Spleen (tissue), 11 donors: Measurements from ENCODE around the gene C1QC. TPM values are rescaled to one million over a fixed set of nuclear protein-coding genes. Genes with fewer than 3 reads are reported as not detected.

ENCODE experiments used
- DNase-seq: peaks from one replicate; pipeline ENCODE4 v3.0.0-alpha.2; 2020
- H3K27ac ChIP-seq, 8 donors: fragments of 200-600 bp; sonication (generic) in 7 of 8; 1 replicate in 4 of 8; 2 replicates in 4 of 8; pipeline versions ENCODE4 v1.5.0 to v1.8.0; 2016 to 2021; ENCODE audit warnings: inconsistent platforms in 4 of 8, mild to moderate bottlenecking in 4 of 8, moderate library complexity in 1 of 8
- H3K27me3 ChIP-seq, 7 donors: fragments of 200-600 bp; sonication (generic) in 6 of 7; replicated peaks in 1 of 7; 1 replicate in 4 of 7; 2 replicates in 3 of 7; pipeline versions ENCODE4 v1.5.0 to v1.8.0; 2016 to 2021; ENCODE audit warnings: inconsistent platforms in 3 of 7, mild to moderate bottlenecking in 1 of 7
- H3K36me3 ChIP-seq, 6 donors: fragments of 200-600 bp; sonication (generic) in 5 of 6; 1 replicate in 4 of 6; 2 replicates in 2 of 6; pipeline versions ENCODE4 v1.5.0 to v1.8.0; 2016 to 2021; ENCODE audit warnings: inconsistent platforms in 2 of 6
- H3K4me1 ChIP-seq, 6 donors: fragments of 200-600 bp; sonication (generic) in 5 of 6; 1 replicate in 3 of 6; 2 replicates in 3 of 6; pipeline versions ENCODE4 v1.5.0 to v1.8.0; 2016 to 2021; ENCODE audit warnings: inconsistent platforms in 3 of 6
- H3K4me3 ChIP-seq, 8 donors: fragments of 200-600 bp; sonication (generic) in 7 of 8; 1 replicate in 4 of 8; 2 replicates in 4 of 8; pipeline versions ENCODE4 v1.5.0 to v1.8.0; 2016 to 2021; ENCODE audit warnings: inconsistent platforms in 4 of 8, mild to moderate bottlenecking in 4 of 8, moderate library complexity in 2 of 8
- H3K9me3 ChIP-seq, 8 donors: fragments of 200-600 bp; sonication (generic) in 7 of 8; 1 replicate in 4 of 8; 2 replicates in 4 of 8; pipeline versions ENCODE4 v1.5.0 to v1.8.0; 2016 to 2021; ENCODE audit warnings: inconsistent platforms in 4 of 8
- CTCF ChIP-seq, 11 experiments: fragments of 200-600 bp in 7 of 11; fragments of 450-650 bp in 4 of 11; sonication (generic) in 4 of 11; IDR thresholded peaks in 8 of 11; conservative IDR thresholded peaks in 3 of 11; 1 replicate in 7 of 11; 2 replicates in 4 of 11; pipeline versions ENCODE4 v1.4.0 to v1.8.0; 2016 to 2021; ENCODE audit warnings: antibody characterized with exemption in 11 of 11, inconsistent platforms in 4 of 11, mild to moderate bottlenecking in 1 of 11
- POLR2A ChIP-seq, 3 donors: fragments of 450-650 bp; IDR thresholded peaks; one replicate each; pipeline ENCODE4 v1.5.1; 2017; ENCODE audit warnings: antibody characterized with exemption in 3 of 3, mild to moderate bottlenecking in 1 of 3
- POLR2AphosphoS5 ChIP-seq, 3 donors: sonication (generic); formaldehyde crosslinking; IDR thresholded peaks; one replicate each; pipeline ENCODE4 v1.5.1; 2017; ENCODE audit warnings: antibody characterized with exemption in 3 of 3
- WGBS, 5 donors: extraction: QIAGEN DNeasy Blood & Tissue Kit in 3 of 5; methylation state at CpG; one replicate each; pipeline versions ENCODE4 v1.1.5 to v1.1.7; 2013 to 2018; 5-methylcytosine and 5-hydroxymethylcytosine counted together
- intact Hi-C: fragments of 100-400 bp; cut with DNase I; formaldehyde crosslinking; loops from one replicate; pipeline ENCODE4 v1.15.0; 2023; ENCODE audit warnings: low total_unique reads
- microRNA-seq, 3 donors: library from miRNA; unstranded; fragments of <30 nt; microRNA quantifications; one replicate each; pipeline versions ENCODE4 to v1.1.0, GENCODE V29; 2019 to 2020
- polyA plus RNA-seq, 3 donors: library from polyadenylated mRNA; stranded (reverse); fragments of 200-250 nt; gene quantifications; one replicate each; pipeline ENCODE4 v1.2.1, GENCODE V29; 2013
- small RNA-seq, 4 donors: library from RNA; depleted of rRNA; stranded (forward); fragments of <200 nt; gene quantifications; one replicate each; pipeline ENCODE3, GENCODE V24; 2016
- total RNA-seq, 7 donors: library from RNA; depleted of rRNA in 3 of 7; stranded (reverse); fragments of >200 nt in 3 of 7; fragmentation: NEBNext Ultra II Directional in 4 of 7; extraction: Animal tissue kit (Norgen Biotek cat#: 25700) in 4 of 7; gene quantifications; one replicate each; pipeline versions ENCODE4 v1.1.0 to v1.2.1, GENCODE V29; 2016 to 2021
- donor health status: healthy with polysubstance abuse.
- donor health status: DM: no; HTN: no; CAD: no; lungs with moderate emphysema.
- donor health status: DM: no; HTN: no; CAD: no.
- donor health status: Bipolar disorder and iron deficiency.
- donor health status: healthy.
- donor health status: DM: no; HTN: no; CAD: no.
- donor health status: DM: yes; HTN: yes; CAD: no.

Gene C1QC
- total and polyA plus RNA-seq, 10 donors, result 98.7 to 1,691 (median 1,058) TPM

- no peak for DNase-seq
- 71 to 85% (median 79%) methylated on average over 13 of the region's 13 CpGs for WGBS, 5 donors
- no peaks in the 10 kb centered on the region for H3K4me1 ChIP-seq
- peaks cover 0 to 9% (median 0%) of the 10 kb centered on the region in 7 donors for H3K27me3 ChIP-seq
- TF ChIP-seq POLR2A (IDR thresholded peaks at IDR 0.05), result no peak
- no peak for TF ChIP-seq POLR2AphosphoS5 (IDR thresholded peaks at IDR 0.05)
- no peak for TF ChIP-seq CTCF (IDR thresholded peaks at IDR 0.05 in 8 of 11, conservative IDR thresholded peaks at IDR 0.05 in 3 of 11)
- H3K9me3 ChIP-seq, result no peaks in the 10 kb centered on the region
- no peak overlapping the region for H3K27ac ChIP-seq
- H3K4me3 ChIP-seq, result no peak overlapping the region
- intact Hi-C loops, result no loop called here
- no peaks in the 10 kb centered on the region for H3K36me3 ChIP-seq
Observed at GRCh38 chr1:22691031-22691753, 47.8 kb downstream of the C1QC start.

- Histone ChIP-seq H3K4me3 (no peak overlapping the region), H3K36me3 (no peaks in the 10 kb centered on the region), H3K4me1 (no peaks in the 10 kb centered on the region), H3K9me3 (no peaks in the 10 kb centered on the region), H3K27ac (no peak overlapping the region), H3K27me3 (no peaks in the 10 kb centered on the region)
- TF ChIP-seq POLR2A (IDR thresholded peaks at IDR 0.05), result no peak
- no peak for TF ChIP-seq POLR2AphosphoS5 (IDR thresholded peaks at IDR 0.05)
- TF ChIP-seq CTCF (IDR thresholded peaks at IDR 0.05 in 8 of 11, conservative IDR thresholded peaks at IDR 0.05 in 3 of 11), result no peak
- DNase-seq, result no peak
- 86 to 96% (median 88%) methylated on average over 4 to 5 of the region's 5 CpGs for WGBS, 5 donors
- intact Hi-C loops, result no loop called here
Observed at GRCh38 chr1:22694172-22694571, 50.7 kb downstream of the C1QC start.

GRCh38 chr1:22696610-22697009 lies 53.2 kb downstream of the C1QC start:
- intact Hi-C loops, result no loop called here
- DNase-seq, result no peak
- no peak for TF ChIP-seq POLR2AphosphoS5 (IDR thresholded peaks at IDR 0.05)
- TF ChIP-seq POLR2A (IDR thresholded peaks at IDR 0.05), result no peak
- no peak for TF ChIP-seq CTCF (IDR thresholded peaks at IDR 0.05 in 8 of 11, conservative IDR thresholded peaks at IDR 0.05 in 3 of 11)
- Histone ChIP-seq H3K27me3 (no peaks in the 10 kb centered on the region), H3K4me1 (no peaks in the 10 kb centered on the region), H3K9me3 (no peaks in the 10 kb centered on the region), H3K4me3 (no peak overlapping the region), H3K36me3 (no peaks in the 10 kb centered on the region), H3K27ac (no peak overlapping the region)
- WGBS, 5 donors, result 77 to 91% (median 83%) methylated on average over 3 of the region's 3 CpGs

Small RNA genes lying within 50 kb of the gene (microRNA-seq; reads per million reads assigned to microRNA genes)
- gene MIR6127, result 0 to 0.28 (median 0) reads per million in 3 donors

Small RNA genes lying within 50 kb of the gene (small RNA-seq; reads per million reads assigned to genes)
- gene MIR6127, result 0 to 0.06 (median 0) reads per million in 4 donors

Other genes with a start within 250 kb of the C1QC start
- gene ZBTB40, start 191.8 kb upstream of the C1QC start, total RNA-seq, result 10 to 100 TPM; 27.3 to 40.2 (median 32.7) TPM
- 10 to 100 TPM in 1 of 3 donors, 1 to 10 TPM in 2; 4.4 to 12.9 (median 9.8) TPM for gene ZBTB40, start 191.8 kb upstream of the C1QC start, polyA plus RNA-seq
- gene EPHA8, start 80.1 kb upstream of the C1QC start, total RNA-seq, result 1 to 10 TPM; 3.3 to 9.2 (median 5.3) TPM
- 1 to 10 TPM in 1 of 3 donors, under 1 TPM in 2; 0.30 to 1.3 (median 0.33) TPM for gene EPHA8, start 80.1 kb upstream of the C1QC start, polyA plus RNA-seq
- 1,000 to 10,000 TPM in 3 of 7 donors, 100 to 1,000 TPM in 4; 643 to 1,485 (median 980) TPM for gene C1QA, start 7.0 kb upstream of the C1QC start, total RNA-seq
- gene C1QA, start 7.0 kb upstream of the C1QC start, polyA plus RNA-seq, result 100 to 1,000 TPM; 296 to 658 (median 579) TPM
- 1,000 to 10,000 TPM; 1,098 to 3,817 (median 2,128) TPM for gene C1QB, start 9.6 kb downstream of the C1QC start, total RNA-seq
- gene C1QB, start 9.6 kb downstream of the C1QC start, polyA plus RNA-seq, result 100 to 1,000 TPM; 225 to 496 (median 490) TPM
- gene EPHB2, start 67.2 kb downstream of the C1QC start, total RNA-seq, result 1 to 10 TPM; 2.5 to 9.3 (median 7.3) TPM
- 1 to 10 TPM in 2 of 3 donors, under 1 TPM in 1; 0.67 to 2.0 (median 1.3) TPM for gene EPHB2, start 67.2 kb downstream of the C1QC start, polyA plus RNA-seq